ENCODE results near the gene MAP2K6.

The MAP2K6 gene

DNA sequence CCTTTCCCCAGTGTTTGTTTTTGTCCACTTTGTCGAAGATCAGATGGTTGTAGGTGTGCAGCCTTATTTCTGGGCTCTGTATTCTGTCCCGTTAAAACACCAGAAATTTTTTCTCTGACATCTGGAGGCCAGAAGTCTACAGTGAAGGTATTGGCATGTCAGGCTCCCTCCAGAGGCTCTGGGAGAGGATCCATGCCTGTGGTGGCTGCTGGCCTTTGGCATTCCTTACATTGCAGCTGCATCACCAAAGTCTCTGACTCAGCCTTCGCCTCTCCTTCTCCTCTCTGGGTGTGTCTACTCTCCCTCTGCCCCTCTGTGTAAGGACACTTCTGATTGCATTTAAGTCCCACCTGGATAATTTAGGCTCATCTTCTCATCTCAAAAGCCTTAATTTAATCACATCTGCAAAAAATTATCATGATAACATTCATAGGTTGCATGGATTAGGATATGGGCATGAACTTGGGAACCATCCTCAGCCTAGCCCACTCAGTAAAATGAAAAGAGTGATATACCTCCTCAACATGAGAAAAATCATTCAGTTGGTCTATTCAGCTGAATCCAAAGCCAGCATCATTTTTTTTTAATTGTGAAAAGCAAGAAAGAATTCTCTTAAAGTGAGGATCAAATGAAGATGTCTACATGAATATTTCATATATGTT, 78.0 kb downstream of the MAP2K6 start:
- DNase-seq (ENCODE audit: low spot score): no peak

- DNase-seq (ENCODE audit: low spot score): no peak
These were observed 81.3 kb downstream of the MAP2K6 start for GRCh38 chr17:69495787-69496186.

GRCh38 chr17:69497161-69497560, 82.7 kb downstream of the MAP2K6 start:
- no peak for DNase-seq (ENCODE audit: low spot score)

GRCh38 chr17:69499318-69499717, 84.8 kb downstream of the MAP2K6 start:
- no peak for DNase-seq (ENCODE audit: low spot score)

- no peak for DNase-seq (ENCODE audit: low spot score)
These were observed 86.5 kb downstream of the MAP2K6 start for GRCh38 chr17:69500911-69501429.

GRCh38 chr17:69501591-69502468, 87.3 kb downstream of the MAP2K6 start:
- no peak for DNase-seq (ENCODE audit: low spot score)

- no peak for DNase-seq (ENCODE audit: low spot score)
These were observed 89.2 kb downstream of the MAP2K6 start for GRCh38 chr17:69503711-69504110.

- DNase-seq (ENCODE audit: low spot score): no peak
These were observed 91.2 kb downstream of the MAP2K6 start for GRCh38 chr17:69505740-69506139.

GRCh38 chr17:69506489-69506888, 92.0 kb downstream of the MAP2K6 start:
- no peak for DNase-seq (ENCODE audit: low spot score)

- no peak for DNase-seq (ENCODE audit: low spot score)
These were observed 94.3 kb downstream of the MAP2K6 start for GRCh38 chr17:69508814-69509213.

- DNase-seq (ENCODE audit: low spot score): no peak
These were observed 96.8 kb downstream of the MAP2K6 start for GRCh38 chr17:69511250-69511649.

DNA sequence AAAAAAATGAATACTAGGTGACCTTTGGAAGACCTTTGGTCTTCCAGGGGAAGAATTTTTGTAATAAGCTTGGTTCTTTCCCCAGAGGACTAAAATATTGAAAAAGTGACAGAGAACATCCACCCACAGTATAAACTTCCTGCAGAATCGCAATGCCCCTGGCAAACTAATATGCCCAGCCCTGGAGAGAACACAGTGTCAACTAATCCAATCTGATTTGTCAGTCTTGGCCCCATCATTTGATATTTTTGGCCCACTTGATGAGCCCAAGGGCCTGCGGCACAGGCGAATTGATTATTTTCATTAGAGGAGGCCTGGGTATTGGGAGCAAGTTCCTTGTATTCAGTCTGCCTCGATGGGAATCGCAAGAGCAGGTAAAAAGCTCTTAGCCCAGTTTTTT, 98.4 kb downstream of the MAP2K6 start:
- DNase-seq (ENCODE audit: low spot score): no peak

DNA sequence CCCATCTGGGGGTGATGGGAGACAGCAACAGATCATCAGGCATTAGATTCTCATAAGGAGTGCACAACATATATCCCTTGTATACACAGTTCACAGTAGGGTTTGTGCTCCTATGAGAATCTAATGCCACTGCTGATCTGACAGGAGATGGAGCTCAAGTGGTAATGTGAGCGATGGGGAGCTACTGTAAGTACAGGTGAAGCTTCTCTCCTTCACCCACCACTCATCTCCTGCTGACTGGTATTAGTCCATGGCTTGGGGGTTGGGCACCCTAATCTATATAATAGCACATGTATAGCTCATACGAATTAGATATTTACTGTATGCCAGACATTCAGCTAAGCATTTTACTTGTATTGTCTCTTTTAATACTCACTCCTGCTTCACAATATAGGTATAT, 101.7 kb downstream of the MAP2K6 start:
- DNase-seq (ENCODE audit: low spot score): no peak

GRCh38 chr17:69516911-69517310, 102.4 kb downstream of the MAP2K6 start:
- no peak for DNase-seq (ENCODE audit: low spot score)

DNA sequence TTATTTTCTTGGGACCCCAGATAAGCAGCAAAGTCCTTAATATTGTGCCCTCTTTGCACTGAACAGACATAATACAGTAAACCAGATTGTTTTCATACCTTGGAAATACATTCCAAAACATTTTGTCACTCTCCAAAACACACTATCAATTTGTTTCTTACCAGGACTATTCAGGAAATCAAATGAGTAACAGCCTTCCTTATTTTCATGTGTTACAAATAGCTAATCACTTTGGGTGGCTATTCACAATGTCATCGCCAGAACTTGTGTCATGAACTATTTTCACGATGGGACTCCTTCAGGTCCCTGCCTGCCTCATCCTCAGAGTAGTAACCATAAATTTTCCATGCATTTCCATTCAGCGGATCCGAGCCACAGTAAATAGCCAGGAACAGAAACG, 104.5 kb downstream of the MAP2K6 start:
- no peak for DNase-seq (ENCODE audit: low spot score)

DNA sequence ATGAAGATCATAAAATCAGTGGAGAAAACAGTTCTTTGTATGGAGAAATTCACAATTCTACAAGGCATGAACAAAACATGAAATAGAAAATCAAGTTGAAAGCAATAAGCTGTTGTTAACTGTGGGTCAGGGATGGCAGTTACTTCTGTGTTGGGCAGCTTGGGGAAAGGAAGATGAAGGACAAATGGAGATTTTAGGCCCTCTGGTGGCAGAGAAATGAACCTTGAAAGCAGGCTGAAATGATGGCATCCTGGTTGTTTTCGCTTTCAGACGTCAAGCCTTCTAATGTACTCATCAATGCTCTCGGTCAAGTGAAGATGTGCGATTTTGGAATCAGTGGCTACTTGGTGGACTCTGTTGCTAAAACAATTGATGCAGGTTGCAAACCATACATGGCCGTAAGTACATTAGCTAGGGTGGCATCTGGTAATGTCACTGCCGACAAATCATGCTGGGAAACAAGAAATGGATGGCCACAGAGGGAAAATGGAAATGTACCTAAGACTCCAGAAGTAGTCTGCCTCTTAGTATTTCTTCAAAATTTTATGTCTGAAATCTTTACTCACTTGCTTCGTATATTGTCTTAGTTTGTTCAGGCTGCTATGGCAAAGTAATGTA, 108.9 kb downstream of the MAP2K6 start:
- DNase-seq (ENCODE audit: low spot score): peak; percentile 58

DNA sequence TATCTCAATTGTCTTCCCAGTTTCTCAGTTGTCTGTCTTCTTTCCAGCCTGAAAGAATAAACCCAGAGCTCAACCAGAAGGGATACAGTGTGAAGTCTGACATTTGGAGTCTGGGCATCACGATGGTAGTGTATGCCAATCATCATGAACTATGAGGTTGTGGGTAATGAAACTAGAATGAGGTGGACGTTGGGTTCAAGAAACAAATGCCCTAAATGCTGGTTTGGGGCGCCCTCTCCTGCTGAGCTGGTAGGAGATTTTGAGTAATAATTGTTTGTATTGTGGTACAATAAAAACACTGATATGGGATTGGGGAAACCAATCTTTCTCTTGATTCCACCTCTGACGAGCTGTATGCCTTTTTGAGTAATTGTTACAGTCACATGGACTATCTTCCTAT, 110.4 kb downstream of the MAP2K6 start:
- DNase-seq (ENCODE audit: low spot score): no peak

- peak; percentile 60 for DNase-seq (ENCODE audit: low spot score)
These were observed 111.7 kb downstream of the MAP2K6 start for GRCh38 chr17:69525920-69526841.

- no peak for DNase-seq (ENCODE audit: low spot score)
These were observed 113.5 kb downstream of the MAP2K6 start for GRCh38 chr17:69528035-69528434.

GRCh38 chr17:69533481-69534234, 119.2 kb downstream of the MAP2K6 start:
- no peak for DNase-seq (ENCODE audit: low spot score)

GRCh38 chr17:69534235-69534621, 119.7 kb downstream of the MAP2K6 start:
- DNase-seq (ENCODE audit: low spot score): no peak
